GM10248 (cell line): ENCODE data around the gene DRC7.

ENCODE experiments used
- CTCF ChIA-PET: fragments of 300-600 bp; sonication (Branson Sonifier 250); formaldehyde crosslinking; extraction: SDS; loops from one replicate; lab custom pipeline; 2021; ENCODE audit warnings: antibody characterized with exemption; lab: Yijun Ruan, JAX
- POLR2A ChIA-PET: fragments of 350-650 bp; sonication (Branson Sonifier 250); formaldehyde crosslinking; extraction: SDS; loops from one replicate; lab custom pipeline; 2020; ENCODE audit warnings: antibody characterized with exemption; lab: Yijun Ruan, JAX
- DNase-seq: peaks from one replicate; pipeline ENCODE4 v3.0.0; 2012; ENCODE audit errors: extremely low spot score
- TF ChIP-seq, protein P1 (sequence below): IDR thresholded peaks from 2 replicates; pipeline ENCODE4 v1.5.1; 2012; ENCODE audit warnings: mild to moderate bottlenecking, low read depth; ENCODE audit errors: extremely low read depth, missing control alignments, control extremely low read depth

The DRC7 gene

DNA sequence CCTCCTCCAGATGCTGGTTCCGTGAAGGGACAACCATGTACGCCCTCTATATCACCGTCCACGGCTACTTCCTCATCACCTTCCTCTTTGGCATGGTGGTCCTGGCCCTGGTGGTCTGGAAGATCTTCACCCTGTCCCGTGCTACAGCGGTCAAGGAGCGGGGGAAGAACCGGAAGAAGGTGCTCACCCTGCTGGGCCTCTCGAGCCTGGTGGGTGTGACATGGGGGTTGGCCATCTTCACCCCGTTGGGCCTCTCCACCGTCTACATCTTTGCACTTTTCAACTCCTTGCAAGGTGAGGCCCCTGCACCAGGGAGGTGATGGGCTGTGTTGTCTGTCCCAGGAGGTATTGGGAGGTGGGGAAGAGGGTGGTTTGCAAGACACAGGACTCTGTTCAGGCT lies 9.0 kb upstream of the DRC7 start:
- TF ChIP-seq, protein P1, sequence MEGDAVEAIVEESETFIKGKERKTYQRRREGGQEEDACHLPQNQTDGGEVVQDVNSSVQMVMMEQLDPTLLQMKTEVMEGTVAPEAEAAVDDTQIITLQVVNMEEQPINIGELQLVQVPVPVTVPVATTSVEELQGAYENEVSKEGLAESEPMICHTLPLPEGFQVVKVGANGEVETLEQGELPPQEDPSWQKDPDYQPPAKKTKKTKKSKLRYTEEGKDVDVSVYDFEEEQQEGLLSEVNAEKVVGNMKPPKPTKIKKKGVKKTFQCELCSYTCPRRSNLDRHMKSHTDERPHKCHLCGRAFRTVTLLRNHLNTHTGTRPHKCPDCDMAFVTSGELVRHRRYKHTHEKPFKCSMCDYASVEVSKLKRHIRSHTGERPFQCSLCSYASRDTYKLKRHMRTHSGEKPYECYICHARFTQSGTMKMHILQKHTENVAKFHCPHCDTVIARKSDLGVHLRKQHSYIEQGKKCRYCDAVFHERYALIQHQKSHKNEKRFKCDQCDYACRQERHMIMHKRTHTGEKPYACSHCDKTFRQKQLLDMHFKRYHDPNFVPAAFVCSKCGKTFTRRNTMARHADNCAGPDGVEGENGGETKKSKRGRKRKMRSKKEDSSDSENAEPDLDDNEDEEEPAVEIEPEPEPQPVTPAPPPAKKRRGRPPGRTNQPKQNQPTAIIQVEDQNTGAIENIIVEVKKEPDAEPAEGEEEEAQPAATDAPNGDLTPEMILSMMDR: no peak
- ChIA-PET POLR2A (no interaction called here), CTCF (interaction anchor here (1.2 to 2.2 kb wide), 4 partner anchors 9 to 39 kb away, joined by 3 to 6 read pairs (median 4); partner anchors contain the start of genes ADGRG3 and DRC7)
- DNase-seq: no peak

- POLR2A ChIA-PET: no interaction called here
Observed at GRCh38 chr16:57686577-57686976, 8.0 kb upstream of the DRC7 start.

GRCh38 chr16:57687363-57687929 lies 7.2 kb upstream of the DRC7 start:
- ChIA-PET POLR2A (no interaction called here), CTCF (no interaction called here)
- DNase-seq: no peak
- TF ChIP-seq, protein P1: no peak

More at GRCh38 chr16:57686577-57686976, 8.0 kb upstream of the DRC7 start:
- TF ChIP-seq, protein P1: no peak
- CTCF ChIA-PET: interaction anchor here (0.9 to 1.3 kb wide), 2 partner anchors 38 to 40 kb away, joined by 3 read pairs; no protein-coding TSS in a partner anchor
- DNase-seq: no peak

DNA sequence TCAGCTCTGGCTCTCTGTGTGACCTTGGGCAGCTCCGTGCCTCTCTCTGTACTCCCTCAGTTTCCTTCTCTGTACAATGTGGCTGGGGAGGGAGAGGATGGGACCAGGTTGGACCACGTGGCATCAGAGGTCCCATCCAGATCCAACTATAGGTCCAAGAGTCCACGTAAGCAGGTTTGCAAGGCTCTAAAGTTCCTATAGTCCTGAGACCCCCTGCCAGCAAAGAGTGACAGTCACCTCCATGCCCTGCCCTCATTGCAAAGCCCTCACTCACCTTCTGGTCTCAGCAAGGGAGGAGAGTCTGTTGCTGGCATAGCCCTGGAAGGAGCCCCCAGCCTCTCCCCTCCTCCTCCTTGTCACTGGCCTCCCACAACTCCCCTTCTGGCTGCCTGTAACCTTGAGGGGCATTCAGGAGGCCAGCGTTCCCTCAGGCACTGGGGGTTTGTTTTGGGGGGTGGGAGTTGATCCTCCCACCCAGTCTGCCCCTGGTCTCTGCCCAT lies 6.1 kb upstream of the DRC7 start:
- POLR2A ChIA-PET: no interaction called here
- DNase-seq: no peak
- TF ChIP-seq, protein P1: no peak
- CTCF ChIA-PET: interaction anchor here (2.9 kb wide), 1 partner anchor 112 kb away, joined by 7 read pairs; no protein-coding TSS in a partner anchor

GRCh38 chr16:57688987-57689761 lies 5.4 kb upstream of the DRC7 start:
- TF ChIP-seq, protein P1: no peak

GRCh38 chr16:57689762-57690558 lies 4.6 kb upstream of the DRC7 start:
- ChIA-PET CTCF (interaction anchor here (0.8 to 2.9 kb wide), 4 partner anchors 23 to 170 kb away, joined by 3 to 8 read pairs (median 5); no protein-coding TSS in a partner anchor), POLR2A (no interaction called here)
- TF ChIP-seq, protein P1: no peak
- DNase-seq: peak; percentile 76

More at GRCh38 chr16:57688987-57689761, 5.4 kb upstream of the DRC7 start:
- POLR2A ChIA-PET: no interaction called here
- no peak for DNase-seq
- CTCF ChIA-PET: interaction anchor here (1.1 to 2.9 kb wide), 3 partner anchors 23 to 113 kb away, joined by 3 to 8 read pairs (median 7); no protein-coding TSS in a partner anchor
